LHCN-M2 (cell line): ENCODE results near the gene KCNAB2. TPM values are rescaled to one million over a fixed set of nuclear protein-coding genes. Genes with fewer than 3 reads are reported as not detected.

Source experiments
- DNase-seq: peaks from one replicate; pipeline ENCODE4 v3.0.0-alpha.2; 2012; ENCODE audit warnings: low read depth
- total RNA-seq: library from RNA; depleted of rRNA; stranded (reverse); fragments of >200 nt; gene quantifications from 2 replicates; pipeline ENCODE4 v1.2.3, GENCODE V29; 2014; rRNA removed

The KCNAB2 gene
- total RNA-seq, 1 experiment from 2014 or later = 1.0 TPM

DNA sequence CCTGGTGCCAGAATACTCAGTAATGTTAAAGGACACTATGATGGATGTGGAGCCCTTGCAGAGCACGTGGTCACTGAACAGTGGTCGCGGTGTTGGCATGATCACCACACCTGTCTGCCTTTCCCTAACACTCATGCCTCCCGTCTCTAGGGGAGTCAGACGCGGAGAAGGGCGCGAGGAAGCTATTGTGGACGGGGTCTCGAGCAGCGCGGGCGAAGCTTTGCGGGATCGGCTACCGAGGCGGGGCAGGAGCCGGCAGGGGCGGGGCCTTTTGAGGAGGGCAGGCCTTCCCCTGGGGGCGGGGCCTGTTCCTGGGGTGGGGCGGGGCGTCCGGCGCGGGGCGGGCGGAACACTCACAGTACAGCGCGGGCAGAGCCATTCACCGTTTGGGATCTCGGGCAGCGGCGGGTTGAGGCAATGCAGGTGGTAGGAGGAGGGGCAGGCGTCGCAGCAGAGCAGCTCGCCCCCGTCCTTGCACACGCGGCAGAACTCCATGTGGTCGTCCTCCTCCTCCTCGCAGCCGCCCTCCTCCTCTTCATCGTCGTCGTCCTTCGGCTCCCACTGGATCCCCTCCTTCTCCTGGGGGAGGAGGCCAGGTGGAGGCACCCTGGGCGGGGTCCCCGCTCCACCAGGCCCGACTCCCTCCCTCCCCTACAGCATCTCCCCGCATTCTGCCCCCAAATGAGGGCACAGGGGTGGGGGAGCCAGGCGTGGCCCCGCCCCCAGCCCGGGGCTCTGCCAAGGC, 103.0 kb downstream of the KCNAB2 start:
- DNase-seq = no peak

DNA sequence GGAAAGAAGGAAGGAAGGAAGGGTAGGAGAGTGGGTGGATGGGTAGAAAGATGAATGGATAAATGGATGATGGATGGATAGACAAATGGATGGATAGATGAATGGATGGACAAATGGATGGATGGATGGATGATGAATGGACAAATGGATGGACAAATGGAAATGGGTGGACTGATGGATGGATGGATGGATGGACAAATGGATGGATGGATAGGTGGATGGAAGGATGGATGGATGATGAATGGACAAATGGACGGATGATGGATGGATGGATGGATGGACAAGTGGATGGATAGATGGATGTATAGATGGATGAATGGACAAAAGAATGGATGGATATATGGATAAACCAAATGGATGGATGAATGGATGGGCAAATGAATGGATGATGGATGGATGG, 103.9 kb downstream of the KCNAB2 start:
- no peak for DNase-seq

DNA sequence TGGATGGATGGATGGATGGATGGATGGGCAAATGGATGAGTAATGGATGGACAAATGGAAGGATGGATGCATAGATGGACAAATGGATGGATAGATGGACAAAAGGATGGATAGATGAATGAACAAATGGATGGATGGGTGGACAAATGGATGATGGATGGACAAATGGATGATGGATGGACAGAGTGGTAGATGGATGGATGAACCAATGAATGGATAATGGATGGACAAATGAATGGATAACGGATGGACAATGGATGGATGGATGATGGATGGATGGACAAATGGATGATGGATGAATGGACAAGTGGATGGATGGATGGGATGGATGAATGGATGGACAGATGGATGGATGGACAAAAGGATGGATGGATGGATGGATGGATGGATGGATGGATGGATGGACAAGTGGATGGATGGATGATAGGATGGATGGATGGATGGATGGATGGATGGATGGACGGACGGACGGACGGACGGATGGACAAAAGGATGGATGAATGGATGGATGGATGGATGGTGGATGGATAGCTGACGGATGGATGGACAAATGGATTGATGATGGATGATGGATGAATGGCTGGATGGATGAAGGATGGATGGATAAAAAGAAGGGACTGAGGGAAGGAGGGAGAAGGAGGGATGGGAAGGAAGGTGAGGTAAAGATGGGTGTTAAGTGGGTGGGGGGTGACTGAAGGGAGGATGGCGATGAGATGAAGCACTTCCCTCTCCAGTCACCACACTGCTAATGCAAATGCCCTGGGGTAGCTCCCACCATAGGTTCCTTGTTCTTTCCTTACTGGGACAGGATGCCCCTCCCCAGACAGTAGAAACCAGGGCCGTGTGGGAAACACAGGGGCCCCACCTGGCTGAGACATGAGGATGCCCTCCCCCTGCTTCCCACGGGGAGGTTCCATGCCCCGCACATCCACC, 104.6 kb downstream of the KCNAB2 start:
- DNase-seq = no peak

Other genes with a start within 250 kb of the KCNAB2 start
- gene NPHP4, start 53.5 kb upstream of the KCNAB2 start, total RNA-seq = 4.5 and 4.7 TPM in 2 replicates
- 0.06 TPM in 1 of 2 replicates, not detected in the other for gene CHD5, start 134.4 kb downstream of the KCNAB2 start, total RNA-seq
- gene RPL22, start 153.7 kb downstream of the KCNAB2 start, total RNA-seq = 111 and 136 TPM in 2 replicates
- 1.0 and 1.3 TPM in 2 replicates for gene RNF207, start 160.2 kb downstream of the KCNAB2 start, total RNA-seq
- gene ICMT, start 190.1 kb downstream of the KCNAB2 start, total RNA-seq = 135 and 145 TPM in 2 replicates
- not detected in 2 replicates for gene HES3, start 198.3 kb downstream of the KCNAB2 start, total RNA-seq
- 38.2 and 43.0 TPM in 2 replicates for gene GPR153, start 215.2 kb downstream of the KCNAB2 start, total RNA-seq